ENCODE data around the gene GALNT3.

DNA sequence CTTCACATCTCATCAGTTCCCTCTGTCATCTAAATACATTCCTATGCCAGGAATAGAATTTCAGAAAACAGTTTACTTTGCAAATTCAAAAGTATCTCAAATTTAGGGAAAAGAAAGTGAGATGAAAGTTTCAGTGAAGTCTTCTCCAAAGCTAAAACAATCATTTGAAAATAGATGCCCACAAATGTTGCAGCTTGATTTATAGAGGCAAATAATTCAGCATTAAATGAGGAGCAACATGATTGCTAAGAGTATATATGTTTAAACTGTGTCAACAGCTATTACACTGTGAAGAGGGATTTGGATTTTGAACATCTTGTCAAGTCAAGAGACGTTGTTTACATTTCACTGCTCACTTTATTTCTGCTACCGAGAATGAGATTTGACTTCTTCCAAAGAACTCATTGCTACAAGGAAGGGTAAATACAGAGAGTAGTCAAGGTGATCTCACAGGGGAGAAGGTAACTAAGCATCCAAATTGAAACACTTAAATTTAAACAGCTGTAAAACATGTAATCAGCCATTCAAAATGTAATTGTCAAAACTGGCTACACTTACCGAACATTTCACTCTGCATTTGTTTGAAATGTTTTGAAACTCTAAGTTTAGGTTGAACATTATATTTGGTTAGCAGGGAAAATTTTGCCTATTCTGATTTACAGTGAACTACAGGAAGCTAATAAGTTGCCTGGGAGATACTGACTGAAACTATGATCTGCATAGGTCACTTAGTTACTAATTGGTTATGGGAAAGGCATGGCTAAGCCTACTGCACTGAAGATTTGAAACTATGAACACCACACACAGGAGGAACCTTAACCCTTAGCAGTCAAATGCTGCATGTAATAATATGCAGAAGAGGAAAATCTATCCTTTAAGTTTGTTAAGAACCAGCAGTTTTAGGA, 33.2 kb upstream of the GALNT3 start:
- TF ChIP-seq, protein P1, sequence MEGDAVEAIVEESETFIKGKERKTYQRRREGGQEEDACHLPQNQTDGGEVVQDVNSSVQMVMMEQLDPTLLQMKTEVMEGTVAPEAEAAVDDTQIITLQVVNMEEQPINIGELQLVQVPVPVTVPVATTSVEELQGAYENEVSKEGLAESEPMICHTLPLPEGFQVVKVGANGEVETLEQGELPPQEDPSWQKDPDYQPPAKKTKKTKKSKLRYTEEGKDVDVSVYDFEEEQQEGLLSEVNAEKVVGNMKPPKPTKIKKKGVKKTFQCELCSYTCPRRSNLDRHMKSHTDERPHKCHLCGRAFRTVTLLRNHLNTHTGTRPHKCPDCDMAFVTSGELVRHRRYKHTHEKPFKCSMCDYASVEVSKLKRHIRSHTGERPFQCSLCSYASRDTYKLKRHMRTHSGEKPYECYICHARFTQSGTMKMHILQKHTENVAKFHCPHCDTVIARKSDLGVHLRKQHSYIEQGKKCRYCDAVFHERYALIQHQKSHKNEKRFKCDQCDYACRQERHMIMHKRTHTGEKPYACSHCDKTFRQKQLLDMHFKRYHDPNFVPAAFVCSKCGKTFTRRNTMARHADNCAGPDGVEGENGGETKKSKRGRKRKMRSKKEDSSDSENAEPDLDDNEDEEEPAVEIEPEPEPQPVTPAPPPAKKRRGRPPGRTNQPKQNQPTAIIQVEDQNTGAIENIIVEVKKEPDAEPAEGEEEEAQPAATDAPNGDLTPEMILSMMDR (IDR thresholded peaks at IDR 0.05) = no peak
- no peak for TF ChIP-seq POLR2A (IDR thresholded peaks at IDR 0.05)
